ENCODE results near the gene NSF. TPM values are rescaled to one million over a fixed set of nuclear protein-coding genes. Genes with fewer than 3 reads are reported as not detected.
"Not testable (repeated sequence)": the region's sequence is repeated elsewhere in the genome, so short reads cannot be mapped to it uniquely, and the experiment has no call there.

The NSF gene
- 47.9 and 48.7 TPM in 2 replicates for total RNA-seq
- long read RNA-seq, transcript NSF-201 (21 exons, 3,983 nt) = major isoform, 124 of 156 reads
- long read RNA-seq, partial matches to known transcripts = 15 of 156 reads
- long read RNA-seq, other reads (novel, unspliced or antisense) = 13 of 156 reads

DNA sequence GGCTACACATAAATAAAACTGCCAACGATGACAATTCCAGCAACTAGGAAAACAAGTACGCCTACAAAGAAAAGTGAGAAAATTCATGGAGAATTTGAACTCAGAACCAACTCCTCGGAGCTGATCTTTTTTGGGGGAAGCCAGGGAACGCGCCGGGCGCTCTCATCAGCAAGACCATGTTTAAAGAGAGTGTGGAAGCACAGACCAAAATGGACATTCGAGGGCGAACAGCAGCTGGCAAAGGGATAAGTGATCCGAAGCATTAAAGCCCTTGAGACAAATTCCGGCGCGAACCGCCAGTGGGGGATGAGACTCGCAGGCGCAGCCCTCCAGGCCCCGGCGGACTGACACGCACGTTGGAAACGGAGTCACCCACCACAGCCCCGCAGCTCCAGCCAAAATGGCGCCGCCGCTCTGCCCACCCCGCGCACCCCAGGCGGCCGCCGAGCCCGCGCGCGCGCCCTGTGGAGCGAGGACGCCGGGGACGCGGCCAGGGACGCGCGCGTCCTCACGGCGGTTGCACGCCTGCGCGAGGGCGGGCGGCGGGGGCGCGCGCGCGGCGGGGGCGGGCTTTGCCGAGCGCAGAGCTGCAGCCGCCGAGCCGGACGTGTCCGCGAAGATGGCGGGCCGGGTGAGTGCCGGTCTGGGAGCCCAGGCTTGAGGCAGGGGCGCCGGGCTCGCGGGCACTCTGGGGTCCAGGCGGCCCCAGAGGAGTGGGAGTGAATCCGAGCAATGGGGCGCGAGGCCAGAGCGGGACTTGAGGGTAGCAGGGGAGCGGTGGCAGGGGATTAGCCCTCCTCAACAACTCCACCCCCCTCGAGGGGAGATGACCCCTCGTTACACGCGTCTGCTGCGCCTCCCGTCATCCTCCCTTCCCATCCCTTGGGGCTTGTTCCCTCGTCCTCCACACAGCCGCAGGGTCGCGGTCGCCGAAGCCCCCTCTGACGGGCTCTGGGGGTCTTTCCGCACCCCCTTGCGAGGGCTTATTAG lies at the start of gene NSF:
TSS of gene NSF (plus strand) at position 513 of the 990 bp plus-strand sequence. CDS start at position 620, 107 bp downstream.
- not testable (repeated sequence) for H3K36me3 Mint-ChIP-seq (ENCODE audit: low read depth); H3K4me3 Mint-ChIP-seq; H3K27me3 Mint-ChIP-seq (ENCODE audit: low read depth); H3K27ac Mint-ChIP-seq (ENCODE audit: unreplicated experiment); H3K9me3 Mint-ChIP-seq; H3K4me1 Mint-ChIP-seq; DNase-seq (ENCODE audit: low read depth, low spot score)

DNA sequence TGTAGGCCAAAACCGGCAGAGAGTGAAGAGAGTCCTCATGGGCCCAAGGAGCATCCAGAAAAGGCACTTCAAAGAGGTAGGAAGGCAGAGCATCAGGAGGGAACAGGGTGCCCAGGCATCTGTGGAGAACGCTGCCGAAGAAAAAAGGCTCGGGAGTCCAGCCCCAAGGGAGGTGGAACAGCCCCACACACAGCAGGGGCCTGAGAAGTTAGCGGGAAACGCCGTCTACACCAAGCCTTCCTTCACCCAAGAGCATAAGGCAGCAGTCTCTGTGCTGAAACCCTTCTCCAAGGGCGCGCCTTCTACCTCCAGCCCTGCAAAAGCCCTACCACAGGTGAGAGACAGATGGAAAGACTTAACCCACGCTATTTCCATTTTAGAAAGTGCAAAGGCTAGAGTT lies 41.9 kb upstream of the NSF start:
- not testable (repeated sequence) for H3K9me3 Mint-ChIP-seq; H3K27ac Mint-ChIP-seq (ENCODE audit: unreplicated experiment); DNase-seq (ENCODE audit: low read depth, low spot score); H3K27me3 Mint-ChIP-seq (ENCODE audit: low read depth); H3K4me1 Mint-ChIP-seq; H3K36me3 Mint-ChIP-seq (ENCODE audit: low read depth); H3K4me3 Mint-ChIP-seq

DNA sequence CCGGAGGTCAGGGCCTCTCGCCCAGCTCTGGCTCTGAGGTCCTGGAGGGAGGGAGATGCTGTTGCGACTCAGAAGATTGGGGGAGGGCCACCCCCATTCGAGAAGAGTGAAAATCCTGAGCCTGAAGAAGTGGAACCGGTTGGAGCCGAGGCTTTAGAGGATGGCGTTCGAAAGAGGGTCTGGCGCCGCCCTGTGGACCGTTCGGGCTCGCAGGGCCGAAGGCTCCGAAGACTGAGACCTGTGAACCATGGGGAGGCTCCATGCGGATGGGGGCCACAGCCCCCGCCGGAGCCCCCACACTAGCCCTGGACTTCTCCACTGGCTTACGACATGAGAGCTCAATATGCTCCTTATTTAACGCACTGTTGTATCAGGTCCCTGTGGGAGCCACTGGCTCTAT lies 31.3 kb upstream of the NSF start:
- H3K27ac Mint-ChIP-seq (ENCODE audit: unreplicated experiment); H3K4me1 Mint-ChIP-seq; DNase-seq (ENCODE audit: low read depth, low spot score); H3K36me3 Mint-ChIP-seq (ENCODE audit: low read depth); H3K4me3 Mint-ChIP-seq; H3K9me3 Mint-ChIP-seq; H3K27me3 Mint-ChIP-seq (ENCODE audit: low read depth): not testable (repeated sequence)

DNA sequence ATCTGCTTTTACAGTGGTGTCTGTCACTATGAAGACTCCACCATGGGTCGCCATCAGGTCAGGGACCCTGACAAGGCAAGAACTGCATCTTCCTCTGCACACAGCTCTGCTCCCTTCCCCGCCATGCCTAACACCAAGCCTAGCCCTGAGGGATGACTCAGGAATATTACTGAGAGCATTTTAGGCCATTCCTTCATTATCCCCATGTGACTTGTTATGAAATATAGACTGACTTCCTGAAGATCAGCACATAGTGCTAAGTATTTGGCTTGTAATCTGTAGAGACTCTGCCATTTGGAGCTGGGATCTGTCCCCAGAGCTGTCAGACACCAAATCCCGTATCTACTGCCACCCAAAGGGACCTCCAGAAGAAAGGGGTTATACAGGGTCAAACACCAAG lies 30.4 kb upstream of the NSF start:
- H3K4me3 Mint-ChIP-seq; H3K4me1 Mint-ChIP-seq; H3K27ac Mint-ChIP-seq (ENCODE audit: unreplicated experiment); H3K36me3 Mint-ChIP-seq (ENCODE audit: low read depth); H3K9me3 Mint-ChIP-seq; H3K27me3 Mint-ChIP-seq (ENCODE audit: low read depth); DNase-seq (ENCODE audit: low read depth, low spot score): not testable (repeated sequence)

DNA sequence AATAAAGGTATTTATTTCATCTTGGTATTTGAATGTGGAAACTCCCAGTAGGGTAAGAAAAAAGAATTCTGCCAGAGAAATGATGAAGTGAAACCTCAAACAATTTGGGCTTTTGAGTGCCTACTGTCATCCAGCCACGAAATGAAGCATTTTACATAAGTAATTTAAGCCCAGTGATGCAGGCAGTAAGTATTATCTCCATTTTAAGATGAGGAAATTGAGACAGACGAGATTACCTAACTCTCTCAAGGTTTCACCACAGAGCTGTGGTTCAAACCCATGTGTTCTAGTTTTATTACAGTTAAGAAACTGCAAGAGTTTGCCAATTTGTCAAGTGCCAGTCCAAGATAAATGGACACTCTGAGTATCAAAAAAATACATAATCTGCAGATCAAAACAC lies 24.2 kb upstream of the NSF start:
- H3K4me3 Mint-ChIP-seq; DNase-seq (ENCODE audit: low read depth, low spot score); H3K27ac Mint-ChIP-seq (ENCODE audit: unreplicated experiment): not testable (repeated sequence)

DNA sequence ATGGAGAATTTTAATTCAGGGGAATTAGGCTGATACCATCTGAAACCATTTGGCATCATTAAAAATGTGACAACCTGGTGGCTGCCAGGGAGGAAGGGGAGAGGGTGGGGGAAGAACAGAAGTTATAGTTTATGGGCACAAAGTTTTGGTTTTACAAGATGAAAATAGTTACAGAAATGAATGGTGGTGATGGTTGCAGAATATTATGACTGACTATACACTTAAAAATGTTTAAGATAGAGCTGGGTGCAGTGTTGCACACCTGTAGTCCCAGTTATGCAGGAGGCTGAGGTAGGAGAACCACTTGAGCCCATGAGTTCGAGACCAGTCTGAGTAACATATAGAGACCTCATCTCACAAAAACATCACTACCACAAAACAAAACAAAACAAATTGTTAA lies 23.5 kb upstream of the NSF start:
- H3K9me3 Mint-ChIP-seq; H3K4me1 Mint-ChIP-seq; DNase-seq (ENCODE audit: low read depth, low spot score); H3K36me3 Mint-ChIP-seq (ENCODE audit: low read depth); H3K27ac Mint-ChIP-seq (ENCODE audit: unreplicated experiment); H3K4me3 Mint-ChIP-seq; H3K27me3 Mint-ChIP-seq (ENCODE audit: low read depth): not testable (repeated sequence)

More for the DNA sequence above, 24.2 kb upstream of the NSF start:
- not testable (repeated sequence) for H3K27me3 Mint-ChIP-seq (ENCODE audit: low read depth); H3K4me1 Mint-ChIP-seq; H3K36me3 Mint-ChIP-seq (ENCODE audit: low read depth); H3K9me3 Mint-ChIP-seq

DNA sequence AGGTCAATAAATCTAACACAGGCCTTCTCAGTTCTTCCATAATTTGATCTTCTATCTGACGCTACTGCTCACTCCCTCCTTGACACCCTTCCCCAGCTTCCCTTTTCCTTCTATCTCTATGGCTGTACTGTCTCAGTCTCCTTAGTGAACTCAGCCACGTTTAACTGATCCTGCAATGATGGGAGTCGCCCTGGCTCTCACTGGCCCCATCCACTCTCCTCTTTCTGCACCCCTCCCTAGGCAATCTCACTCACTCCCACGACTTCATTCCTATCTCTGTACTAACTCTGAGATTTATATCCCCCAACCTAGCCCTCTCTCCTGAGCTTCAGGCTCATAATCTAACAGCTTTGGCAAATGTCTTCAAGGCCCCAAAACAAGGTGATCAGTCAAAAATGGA lies 18.7 kb upstream of the NSF start:
- H3K4me3 Mint-ChIP-seq; DNase-seq (ENCODE audit: low read depth, low spot score); H3K4me1 Mint-ChIP-seq; H3K27ac Mint-ChIP-seq (ENCODE audit: unreplicated experiment); H3K36me3 Mint-ChIP-seq (ENCODE audit: low read depth); H3K9me3 Mint-ChIP-seq; H3K27me3 Mint-ChIP-seq (ENCODE audit: low read depth): not testable (repeated sequence)

DNA sequence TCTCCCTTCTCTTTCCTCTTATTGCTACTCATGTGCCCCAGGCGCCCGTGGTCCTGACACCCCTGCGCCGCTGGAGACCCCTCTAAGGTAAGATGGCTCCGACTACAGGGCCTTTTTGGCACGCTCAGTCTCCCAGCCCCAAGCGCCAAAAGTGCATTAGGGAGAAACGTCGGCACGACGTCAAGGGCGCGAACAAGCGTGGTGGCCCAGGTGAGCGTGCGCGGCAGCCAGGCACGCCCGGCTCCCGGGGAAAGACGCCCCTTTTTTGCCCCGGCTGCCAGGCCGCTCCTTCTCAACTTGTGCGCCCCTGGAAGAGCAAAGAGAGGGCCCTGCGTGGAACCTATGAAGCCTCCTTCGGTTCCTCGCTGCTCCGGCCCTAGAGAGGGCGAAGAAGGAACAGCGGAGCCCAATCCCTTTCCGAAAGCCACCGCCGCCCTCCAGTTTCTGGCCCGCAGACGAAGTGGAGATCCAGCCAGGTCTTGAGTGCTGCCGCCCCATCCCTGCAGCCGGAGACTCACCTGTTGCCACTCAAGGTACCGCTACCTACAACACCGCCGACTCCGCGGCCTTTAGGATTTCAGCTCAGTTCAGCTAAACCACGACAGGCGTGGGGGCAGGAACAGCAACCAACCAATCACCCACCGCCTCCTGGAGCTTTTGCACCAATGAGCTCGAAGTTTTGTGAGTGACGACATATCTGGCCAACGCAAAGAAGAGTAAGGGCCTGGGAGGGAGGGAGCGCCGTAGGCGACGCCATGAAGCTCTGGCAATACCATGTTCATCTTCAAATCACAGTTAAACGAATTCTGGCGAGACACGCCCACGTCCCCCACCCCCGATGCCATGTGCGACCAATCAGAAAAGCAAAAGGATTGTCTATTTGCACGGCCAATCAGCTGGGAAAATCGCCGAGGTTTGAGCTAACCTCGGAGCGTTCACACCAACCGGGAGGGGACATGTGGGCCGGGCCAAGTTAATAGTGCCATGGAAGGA lies 11.1 kb upstream of the NSF start, which contains the start of gene ARL17A:
TSS of gene ARL17A (minus strand) at position 609 of the 993 bp plus-strand sequence. CDS start 3,369 bp downstream, outside the sequence.
- not testable (repeated sequence) for H3K4me1 Mint-ChIP-seq; H3K9me3 Mint-ChIP-seq; H3K4me3 Mint-ChIP-seq; H3K27me3 Mint-ChIP-seq (ENCODE audit: low read depth); H3K36me3 Mint-ChIP-seq (ENCODE audit: low read depth); H3K27ac Mint-ChIP-seq (ENCODE audit: unreplicated experiment)
- DNase-seq (ENCODE audit: low read depth, low spot score) = peak; percentile 57

DNA sequence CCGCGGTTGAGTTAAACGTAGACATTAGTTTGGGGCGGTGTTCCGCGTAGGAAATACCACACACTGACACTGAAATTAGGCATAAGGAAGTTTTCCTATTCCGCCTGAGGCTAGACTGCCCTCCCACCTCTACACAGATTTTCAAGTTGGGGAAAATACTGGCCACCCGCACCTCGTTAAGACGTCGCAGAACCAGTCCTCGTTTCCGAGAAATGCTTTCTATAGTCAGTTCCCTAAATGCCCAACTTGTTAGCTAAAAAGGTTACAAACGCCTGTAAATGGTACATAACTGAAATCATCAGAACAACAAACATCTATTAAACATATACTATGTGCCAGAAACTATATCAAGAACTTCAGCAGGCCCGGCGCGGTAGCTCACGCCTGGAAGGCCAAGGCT lies 10.4 kb upstream of the NSF start:
- H3K4me1 Mint-ChIP-seq; H3K9me3 Mint-ChIP-seq; H3K36me3 Mint-ChIP-seq (ENCODE audit: low read depth); H3K4me3 Mint-ChIP-seq; H3K27ac Mint-ChIP-seq (ENCODE audit: unreplicated experiment); H3K27me3 Mint-ChIP-seq (ENCODE audit: low read depth); DNase-seq (ENCODE audit: low read depth, low spot score): not testable (repeated sequence)

DNA sequence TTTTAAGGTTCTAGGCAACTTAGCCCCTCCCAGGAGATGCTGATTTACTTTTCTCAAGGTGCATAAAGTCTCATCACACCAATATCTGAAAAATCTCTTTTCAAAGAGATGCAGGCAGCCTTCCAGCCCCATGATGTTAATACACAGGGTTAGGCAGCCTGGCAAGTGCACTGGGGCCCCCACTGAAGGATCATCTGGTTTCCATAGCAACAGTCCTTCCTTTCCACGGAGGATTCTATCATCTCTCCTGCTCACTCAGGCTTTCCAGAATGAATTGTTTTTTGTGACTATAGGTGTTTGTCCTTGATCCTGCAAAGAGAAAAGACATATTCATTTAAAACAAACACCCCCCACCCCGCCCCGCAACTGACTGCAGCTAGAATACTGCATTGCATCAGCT lies 5.0 kb upstream of the NSF start:
- H3K27me3 Mint-ChIP-seq (ENCODE audit: low read depth); DNase-seq (ENCODE audit: low read depth, low spot score); H3K4me1 Mint-ChIP-seq; H3K27ac Mint-ChIP-seq (ENCODE audit: unreplicated experiment); H3K4me3 Mint-ChIP-seq; H3K36me3 Mint-ChIP-seq (ENCODE audit: low read depth); H3K9me3 Mint-ChIP-seq: not testable (repeated sequence)

DNA sequence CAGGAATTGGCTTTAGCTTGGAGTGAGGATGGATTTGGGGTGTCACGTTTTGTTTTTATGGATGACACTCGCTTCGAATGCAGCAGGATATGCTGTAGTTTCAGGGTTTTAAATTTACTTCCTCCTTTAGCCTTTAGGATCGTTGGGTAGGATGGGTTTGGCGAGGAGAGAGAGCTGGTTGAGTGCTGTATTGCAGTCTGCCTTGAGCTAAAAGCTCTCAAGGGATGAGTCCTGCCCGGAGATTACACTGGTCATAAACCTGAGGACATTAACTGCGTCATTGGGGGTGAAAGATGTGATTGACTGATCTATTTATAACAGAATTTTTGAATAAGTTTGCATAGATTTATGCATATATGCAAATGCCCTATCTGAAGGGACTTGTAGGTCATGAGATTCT lies 863 bp downstream of the NSF start:
- not testable (repeated sequence) for H3K36me3 Mint-ChIP-seq (ENCODE audit: low read depth); H3K4me3 Mint-ChIP-seq; H3K9me3 Mint-ChIP-seq; DNase-seq (ENCODE audit: low read depth, low spot score); H3K27ac Mint-ChIP-seq (ENCODE audit: unreplicated experiment); H3K4me1 Mint-ChIP-seq; H3K27me3 Mint-ChIP-seq (ENCODE audit: low read depth)

DNA sequence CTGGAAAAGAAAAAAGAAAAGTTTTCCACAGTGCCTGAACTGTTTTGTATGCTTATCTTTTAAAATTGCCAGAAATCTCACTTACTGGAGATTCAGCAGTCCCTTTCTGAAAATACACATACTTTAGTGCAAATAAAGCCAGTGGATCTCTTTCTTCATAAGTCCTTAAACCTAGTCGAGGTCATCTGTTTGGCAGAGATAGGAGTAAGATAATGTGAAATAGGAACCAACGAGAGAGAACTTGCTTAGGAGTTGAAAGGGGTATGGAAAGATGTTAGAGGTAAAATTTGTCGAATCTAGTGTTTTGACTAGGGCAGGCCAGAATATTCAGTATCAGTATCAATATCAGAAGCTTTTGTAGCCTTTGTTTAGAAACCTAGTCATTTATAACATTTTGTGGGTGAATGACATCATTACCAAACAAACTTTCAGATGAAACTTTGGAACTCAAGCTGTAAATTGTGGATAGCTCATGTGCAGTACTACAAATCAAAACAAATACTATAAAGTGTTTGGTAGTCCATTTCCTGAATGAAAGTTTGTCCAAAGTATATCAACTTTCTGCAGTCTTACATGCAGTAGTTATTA lies 8.0 kb downstream of the NSF start:
- not testable (repeated sequence) for H3K4me3 Mint-ChIP-seq; H3K27ac Mint-ChIP-seq (ENCODE audit: unreplicated experiment); H3K27me3 Mint-ChIP-seq (ENCODE audit: low read depth); DNase-seq (ENCODE audit: low read depth, low spot score); H3K36me3 Mint-ChIP-seq (ENCODE audit: low read depth); H3K9me3 Mint-ChIP-seq; H3K4me1 Mint-ChIP-seq

DNA sequence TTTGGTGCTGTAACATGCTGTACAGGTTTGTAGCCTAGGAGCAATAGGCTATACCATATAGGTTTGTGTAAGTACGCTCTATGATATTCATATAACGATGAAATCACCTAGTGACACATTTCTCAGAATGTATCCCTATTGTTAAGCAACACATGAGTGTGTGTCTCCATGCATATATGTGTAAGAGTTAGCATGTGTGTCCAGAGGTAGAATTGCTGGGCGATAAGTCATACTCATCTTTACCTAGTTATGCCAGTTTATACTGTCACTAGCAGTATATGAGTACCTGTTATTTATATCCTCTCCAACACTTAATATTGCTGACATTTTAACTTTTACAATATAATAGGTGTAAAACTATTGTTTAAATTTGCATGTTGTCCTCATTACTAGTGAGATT lies 10.3 kb downstream of the NSF start:
- not testable (repeated sequence) for H3K4me3 Mint-ChIP-seq; H3K9me3 Mint-ChIP-seq; H3K4me1 Mint-ChIP-seq; H3K36me3 Mint-ChIP-seq (ENCODE audit: low read depth); H3K27ac Mint-ChIP-seq (ENCODE audit: unreplicated experiment); H3K27me3 Mint-ChIP-seq (ENCODE audit: low read depth); DNase-seq (ENCODE audit: low read depth, low spot score)

All from neural crest cell (in vitro differentiated cells).